Measurements from ENCODE around the gene TAF11L5.
"Not testable (repeated sequence)": the region's sequence is repeated elsewhere in the genome, so short reads cannot be mapped to it uniquely, and the experiment has no call there.

The TAF11L5 gene

GRCh38 chr5:17521501-17521900, 3.5 kb upstream of the TAF11L5 start, which contains the start of gene TAF11L4:
TSS of gene TAF11L4 (plus strand) at chr5:17521801.
- H3K4me3 Mint-ChIP-seq; DNase-seq; H3K9me3 Mint-ChIP-seq; H3K27ac Mint-ChIP-seq; H3K36me3 Mint-ChIP-seq (ENCODE audit: low read depth); H3K27me3 Mint-ChIP-seq; H3K4me1 Mint-ChIP-seq (ENCODE audit: low read depth): not testable (repeated sequence)

GRCh38 chr5:17526504-17526903, 1.5 kb downstream of the TAF11L5 start:
- not testable (repeated sequence) for H3K27me3 Mint-ChIP-seq; H3K27ac Mint-ChIP-seq; H3K36me3 Mint-ChIP-seq (ENCODE audit: low read depth); DNase-seq; H3K9me3 Mint-ChIP-seq; H3K4me1 Mint-ChIP-seq (ENCODE audit: low read depth); H3K4me3 Mint-ChIP-seq

GRCh38 chr5:17528369-17528768, 3.3 kb downstream of the TAF11L5 start, which contains the start of gene TAF11L6:
TSS of gene TAF11L6 (plus strand) at chr5:17528669.
- not testable (repeated sequence) for H3K27ac Mint-ChIP-seq; H3K9me3 Mint-ChIP-seq; H3K36me3 Mint-ChIP-seq (ENCODE audit: low read depth); H3K27me3 Mint-ChIP-seq; DNase-seq; H3K4me3 Mint-ChIP-seq; H3K4me1 Mint-ChIP-seq (ENCODE audit: low read depth)

All from activated T-cell treated with anti-CD3 and anti-CD28 coated beads, Interleukin-2, amount 50 U/mL, for 24 hours (primary cell).